Calu3 (cell line): ENCODE data around the gene CALCOCO1. TPM values are rescaled to one million over a fixed set of nuclear protein-coding genes. Genes with fewer than 3 reads are reported as not detected.

Experiments used
- BruUV-seq: library from RNA; stranded (reverse); fragments of 400-500 nt; replicated peaks from 2 replicates; lab custom pipeline; 2021; lab: Mats Ljungman, UMichigan
- CTCF ChIA-PET: fragments of 300-600 bp; sonication (Branson Sonifier 250); formaldehyde crosslinking; loops from one replicate; lab custom pipeline; 2022; ENCODE audit warnings: antibody characterized with exemption; lab: Charles Lee
- DNase-seq: peaks from one replicate; pipeline ENCODE4 v3.0.0; 2022
- H3K27ac Mint-ChIP-seq: one replicate; pipeline ENCODE4 v1.8.0; 2022; ENCODE audit warnings: mixed read lengths; ENCODE audit not compliant: unreplicated experiment
- H3K27me3 Mint-ChIP-seq: one replicate; pipeline ENCODE4 v1.8.0; 2022; ENCODE audit warnings: mixed read lengths; ENCODE audit not compliant: unreplicated experiment
- H3K36me3 Mint-ChIP-seq: one replicate; pipeline ENCODE4 v1.8.0; 2022; ENCODE audit warnings: mild to moderate bottlenecking, moderate library complexity, mixed read lengths; ENCODE audit not compliant: insufficient read depth, unreplicated experiment
- H3K4me1 Mint-ChIP-seq: one replicate; pipeline ENCODE4 v1.8.0; 2022; ENCODE audit warnings: mild to moderate bottlenecking, low read depth, mixed read lengths; ENCODE audit not compliant: unreplicated experiment
- H3K4me3 Mint-ChIP-seq: one replicate; pipeline ENCODE4 v1.8.0; 2022; ENCODE audit warnings: mild to moderate bottlenecking, low read depth, moderate library complexity, mixed read lengths; ENCODE audit not compliant: unreplicated experiment
- H3K9me3 Mint-ChIP-seq: one replicate; pipeline ENCODE4 v1.8.0; 2022; ENCODE audit warnings: low read depth, mixed read lengths; ENCODE audit not compliant: unreplicated experiment
- intact Hi-C: fragments of 100-400 bp; cut with micrococcal nuclease; formaldehyde crosslinking; loops from one replicate; pipeline ENCODE4 v1.10.0; 2022; ENCODE audit not compliant: unreplicated experiment
- total RNA-seq: library from RNA; stranded (reverse); gene quantifications from 2 replicates; pipeline ENCODE4 v1.2.3, GENCODE V29; 2022
- TF ChIP-seq, protein P1 (sequence below): fragments of 200-600 bp; IDR thresholded peaks from one replicate; pipeline ENCODE4 v1.8.0; 2022; ENCODE audit warnings: antibody characterized with exemption; ENCODE audit not compliant: unreplicated experiment

CALCOCO1 gene
- total RNA-seq, 1 experiment from 2014 or later: 42.1 TPM

DNA sequence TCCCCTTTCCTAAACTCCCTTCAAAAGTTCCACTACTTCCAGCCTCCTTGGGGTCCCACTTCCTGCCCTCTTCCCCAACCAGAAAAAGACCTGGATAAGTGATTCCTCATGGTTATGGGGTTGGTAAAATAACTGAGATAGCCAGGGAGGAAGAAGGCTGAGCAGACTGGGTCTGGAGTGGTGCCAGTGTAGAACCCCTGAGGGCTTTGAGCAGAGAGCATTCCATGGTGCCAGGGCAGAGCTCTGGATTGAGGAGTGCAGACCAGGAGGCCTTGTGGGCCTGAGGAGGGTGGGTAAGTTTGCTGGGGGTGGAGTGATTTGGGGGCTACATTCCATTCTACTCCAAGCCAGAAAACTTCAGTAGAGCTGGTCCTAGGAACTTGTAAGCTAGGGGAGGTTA, 34.1 kb upstream of the CALCOCO1 start:
- TF ChIP-seq, protein P1, sequence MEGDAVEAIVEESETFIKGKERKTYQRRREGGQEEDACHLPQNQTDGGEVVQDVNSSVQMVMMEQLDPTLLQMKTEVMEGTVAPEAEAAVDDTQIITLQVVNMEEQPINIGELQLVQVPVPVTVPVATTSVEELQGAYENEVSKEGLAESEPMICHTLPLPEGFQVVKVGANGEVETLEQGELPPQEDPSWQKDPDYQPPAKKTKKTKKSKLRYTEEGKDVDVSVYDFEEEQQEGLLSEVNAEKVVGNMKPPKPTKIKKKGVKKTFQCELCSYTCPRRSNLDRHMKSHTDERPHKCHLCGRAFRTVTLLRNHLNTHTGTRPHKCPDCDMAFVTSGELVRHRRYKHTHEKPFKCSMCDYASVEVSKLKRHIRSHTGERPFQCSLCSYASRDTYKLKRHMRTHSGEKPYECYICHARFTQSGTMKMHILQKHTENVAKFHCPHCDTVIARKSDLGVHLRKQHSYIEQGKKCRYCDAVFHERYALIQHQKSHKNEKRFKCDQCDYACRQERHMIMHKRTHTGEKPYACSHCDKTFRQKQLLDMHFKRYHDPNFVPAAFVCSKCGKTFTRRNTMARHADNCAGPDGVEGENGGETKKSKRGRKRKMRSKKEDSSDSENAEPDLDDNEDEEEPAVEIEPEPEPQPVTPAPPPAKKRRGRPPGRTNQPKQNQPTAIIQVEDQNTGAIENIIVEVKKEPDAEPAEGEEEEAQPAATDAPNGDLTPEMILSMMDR: no peak
- no peak overlapping the region for H3K4me3 Mint-ChIP-seq
- no peak for DNase-seq
- intact Hi-C loops: no loop called here
- no peaks in the 10 kb centered on the region for H3K36me3 Mint-ChIP-seq
- no TSS peak for BruUV-seq
- no peaks in the 10 kb centered on the region for H3K9me3 Mint-ChIP-seq
- H3K27ac Mint-ChIP-seq: no peak overlapping the region
- H3K27me3 Mint-ChIP-seq: peaks cover 89% of the 10 kb centered on the region
- H3K4me1 Mint-ChIP-seq: no peaks in the 10 kb centered on the region
- CTCF ChIA-PET: interaction anchor here (0.6 kb wide), 1 partner anchor 224 kb away, joined by 3 read pairs; the partner anchor contains the start of gene HOXC10

DNA sequence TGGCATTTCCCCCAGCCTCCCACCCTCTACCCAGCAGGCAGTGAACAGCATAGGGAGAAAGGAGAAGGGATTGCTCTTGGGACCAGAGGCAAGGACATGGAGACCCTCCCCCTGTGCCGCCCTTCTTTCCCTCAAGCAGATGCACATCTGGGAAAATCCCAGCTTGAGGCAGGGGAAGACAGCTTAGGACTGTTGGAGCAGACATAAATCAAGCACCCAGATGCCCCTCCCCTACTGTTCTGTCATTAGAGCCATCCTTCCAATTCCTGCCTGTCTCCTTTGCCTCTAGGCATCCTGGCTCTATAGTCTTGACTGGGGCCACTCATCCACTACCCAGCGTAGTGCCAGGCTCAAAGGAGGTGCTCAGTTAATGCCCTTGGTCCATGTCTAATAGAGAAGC, 32.0 kb upstream of the CALCOCO1 start:
- BruUV-seq: no TSS peak
- Mint-ChIP-seq H3K4me3 (no peak overlapping the region), H3K27me3 (peaks cover 68% of the 10 kb centered on the region), H3K27ac (no peak overlapping the region), H3K9me3 (no peaks in the 10 kb centered on the region), H3K36me3 (no peaks in the 10 kb centered on the region), H3K4me1 (no peaks in the 10 kb centered on the region)
- CTCF ChIA-PET: no interaction called here
- no peak for DNase-seq
- intact Hi-C loops: no loop called here
- TF ChIP-seq, protein P1: no peak

DNA sequence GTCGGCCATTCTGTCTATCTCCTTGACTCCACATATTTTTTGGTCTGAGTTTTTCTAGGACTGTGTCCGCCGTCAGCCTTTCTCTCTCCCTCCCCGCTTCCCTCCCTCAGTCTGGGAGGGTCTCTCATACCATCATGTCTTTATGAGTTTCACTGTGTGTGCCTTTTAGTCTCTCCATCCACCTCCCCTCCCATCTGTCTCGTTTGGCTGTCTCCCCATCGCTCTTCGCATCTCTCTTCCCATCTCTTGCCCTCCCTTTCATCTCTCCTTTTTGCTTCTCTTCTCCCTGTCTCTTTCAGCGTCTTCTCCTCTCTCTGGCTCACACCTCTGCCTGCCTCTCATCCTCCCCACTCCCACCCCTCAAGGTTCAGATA, 31.5 kb upstream of the CALCOCO1 start:
- H3K9me3 Mint-ChIP-seq: no peaks in the 10 kb centered on the region
- no peak overlapping the region for H3K27ac Mint-ChIP-seq
- peaks cover 63% of the 10 kb centered on the region for H3K27me3 Mint-ChIP-seq
- BruUV-seq: no TSS peak
- intact Hi-C loops: no loop called here
- no peak overlapping the region for H3K4me3 Mint-ChIP-seq
- TF ChIP-seq, protein P1: no peak
- no peaks in the 10 kb centered on the region for H3K4me1 Mint-ChIP-seq
- DNase-seq: no peak
- no peaks in the 10 kb centered on the region for H3K36me3 Mint-ChIP-seq
- CTCF ChIA-PET: no interaction called here

DNA sequence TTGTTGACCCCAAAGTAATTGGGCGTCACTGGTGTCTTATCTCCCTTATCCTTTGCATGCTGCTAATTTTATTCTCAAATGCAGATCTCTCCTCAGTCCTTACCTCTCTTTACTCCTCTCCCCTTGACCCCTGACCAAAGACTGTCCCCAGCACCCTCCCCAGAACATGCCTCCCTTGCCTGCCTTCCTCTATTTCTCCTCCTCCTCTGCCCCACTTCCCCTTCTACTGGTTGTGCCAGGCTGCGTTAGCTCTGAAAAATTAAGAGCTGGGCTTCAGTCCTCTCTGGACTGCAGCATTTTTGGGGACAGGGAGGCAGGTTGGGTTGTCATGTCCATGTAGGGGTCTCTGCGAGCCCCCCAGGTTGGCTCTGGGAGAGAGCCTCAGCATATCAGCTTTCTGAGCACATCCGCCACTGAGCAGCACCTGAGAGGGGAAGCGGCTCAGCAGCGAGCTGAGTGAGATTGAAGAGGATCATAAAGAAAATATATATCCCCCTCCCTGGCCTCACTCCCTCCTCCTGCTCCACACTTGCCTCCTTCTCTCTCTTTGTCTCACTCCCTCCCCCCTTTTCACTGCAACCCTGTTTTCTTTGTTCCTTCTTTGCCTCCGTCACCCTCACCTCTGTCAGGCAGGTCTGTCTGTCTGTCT, 31.0 kb upstream of the CALCOCO1 start:
- Mint-ChIP-seq H3K27ac (no peak overlapping the region), H3K4me3 (no peak overlapping the region), H3K27me3 (peaks cover 58% of the 10 kb centered on the region), H3K9me3 (no peaks in the 10 kb centered on the region), H3K36me3 (no peaks in the 10 kb centered on the region), H3K4me1 (no peaks in the 10 kb centered on the region)
- TF ChIP-seq, protein P1: no peak
- no peak for DNase-seq
- intact Hi-C loops: no loop called here
- CTCF ChIA-PET: interaction anchor here (0.5 to 1.8 kb wide), 5 partner anchors 12 to 414 kb away, joined by 3 to 20 read pairs (median 5); no protein-coding TSS in a partner anchor
- no TSS peak for BruUV-seq
